Measurements from ENCODE around the gene AKAIN1.

The AKAIN1 gene

GRCh38 chr18:5158587-5158986 is 38.5 kb downstream of the AKAIN1 start:
- DNase-seq, result no peak

DNA sequence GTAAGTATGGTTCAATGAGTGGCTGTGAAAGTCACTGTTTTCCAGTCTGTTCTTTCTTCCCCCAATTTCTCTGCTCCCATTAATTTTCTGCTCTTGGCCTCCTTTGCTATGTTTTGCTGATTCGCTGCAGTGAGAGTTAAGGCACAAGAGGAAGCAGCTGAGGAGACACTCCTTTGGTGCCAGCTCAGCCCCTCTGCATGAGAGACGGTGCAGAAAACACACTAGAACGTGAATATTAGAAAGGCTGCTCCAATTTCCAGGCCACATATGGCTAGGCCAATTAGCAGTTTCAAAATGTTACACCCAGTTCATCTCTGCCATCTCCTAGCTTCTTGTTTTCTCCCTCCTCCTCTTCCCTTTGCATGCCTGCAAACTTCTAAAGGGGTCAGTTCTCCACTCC is 38.9 kb downstream of the AKAIN1 start:
- no peak for DNase-seq

DNA sequence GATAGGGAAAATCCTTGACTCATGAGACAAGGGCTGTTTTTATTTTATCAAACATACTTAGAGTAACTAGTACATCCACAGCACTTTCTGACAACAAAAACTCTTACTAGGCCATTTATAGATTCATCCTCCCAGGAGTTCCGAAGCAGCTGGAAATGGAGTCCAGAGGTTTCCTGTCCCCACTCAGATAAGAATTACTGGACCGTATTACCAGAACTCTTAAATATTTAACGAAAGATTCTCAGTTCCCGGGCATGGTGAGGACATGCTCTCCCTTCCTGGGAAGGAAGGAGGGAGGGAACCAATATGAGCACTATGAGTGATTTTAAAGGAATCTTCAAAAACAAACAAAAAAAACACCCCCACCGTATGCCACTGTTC is 41.2 kb downstream of the AKAIN1 start:
- DNase-seq, result no peak

DNA sequence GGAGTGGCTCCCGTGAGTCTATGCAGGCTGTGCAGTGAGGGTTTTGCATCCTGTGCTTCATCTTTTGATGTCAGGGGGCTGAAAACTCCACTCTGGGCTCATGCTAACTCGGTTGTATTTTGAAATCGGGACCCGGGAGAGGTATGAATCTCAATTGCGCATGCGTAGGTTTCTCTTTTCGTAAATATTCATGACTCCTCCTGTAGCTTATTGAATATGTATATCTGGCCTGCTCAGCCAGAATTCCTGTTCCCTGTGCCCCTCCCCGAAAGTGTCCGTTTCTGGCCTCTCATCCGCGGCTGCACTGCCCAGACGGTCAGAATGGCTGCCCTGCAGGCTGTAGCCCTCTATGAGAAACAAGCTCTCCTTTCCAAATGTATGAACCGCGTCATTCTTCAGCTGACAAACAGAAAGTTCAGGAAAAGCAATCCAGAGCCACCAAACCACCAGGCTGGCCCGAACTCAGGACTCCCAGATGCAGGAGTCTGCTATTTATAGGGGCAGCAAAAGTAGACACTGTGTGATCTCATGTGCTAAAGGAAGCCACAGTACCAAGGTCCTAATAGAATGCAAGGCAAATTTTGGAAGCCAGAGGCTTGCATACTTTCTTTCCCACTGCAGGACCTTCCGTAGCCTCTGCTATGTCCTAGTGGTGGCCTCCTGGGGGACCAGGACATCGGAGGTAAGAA is 41.7 kb downstream of the AKAIN1 start:
- DNase-seq, result no peak

DNA sequence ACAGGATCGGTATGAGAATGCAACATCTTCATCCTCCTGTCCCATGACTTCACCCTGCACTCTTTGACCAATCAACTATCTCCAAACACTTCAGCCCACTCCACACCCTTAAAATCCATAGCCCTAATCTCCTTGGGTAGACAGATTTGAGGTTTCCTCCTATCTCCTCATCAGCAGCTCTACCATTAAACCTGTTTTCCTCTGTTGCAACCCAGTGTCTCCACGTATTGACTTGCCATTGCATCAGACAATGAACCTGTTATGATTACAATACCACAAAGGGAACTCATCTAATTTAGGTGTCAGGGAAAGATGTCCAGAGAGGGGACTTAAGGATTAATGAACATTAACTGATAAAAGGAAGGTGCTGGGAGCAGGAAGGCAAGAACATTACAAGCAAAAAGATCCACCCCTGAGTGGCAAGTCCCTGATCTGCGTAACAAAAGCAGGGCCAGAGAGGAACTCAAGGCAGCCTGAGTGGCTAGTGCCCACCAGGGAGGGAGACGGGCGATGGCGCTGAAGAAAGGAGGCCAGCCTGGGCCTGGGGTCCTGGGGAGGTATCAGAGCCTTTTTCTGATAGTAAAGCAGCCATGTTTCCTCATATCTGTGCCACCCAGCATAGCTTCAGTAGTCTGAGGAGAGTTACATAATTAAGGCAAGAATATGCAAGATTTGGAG is 44.6 kb downstream of the AKAIN1 start:
- no peak for DNase-seq

GRCh38 chr18:5150894-5151293 is 46.2 kb downstream of the AKAIN1 start:
- DNase-seq, result no peak

- DNase-seq, result no peak
Measured at GRCh38 chr18:5146093-5146492, 51.0 kb downstream of the AKAIN1 start.

- no peak for DNase-seq
Measured at GRCh38 chr18:5145168-5145825, 51.8 kb downstream of the AKAIN1 start.

GRCh38 chr18:5144629-5145028 is 52.4 kb downstream of the AKAIN1 start:
- no peak for DNase-seq

GRCh38 chr18:5142859-5143258 is 54.2 kb downstream of the AKAIN1 start:
- no peak for DNase-seq

GRCh38 chr18:5142131-5142530 is 54.9 kb downstream of the AKAIN1 start:
- DNase-seq, result no peak

GRCh38 chr18:5137261-5137660 is 59.8 kb downstream of the AKAIN1 start:
- no peak for DNase-seq

DNA sequence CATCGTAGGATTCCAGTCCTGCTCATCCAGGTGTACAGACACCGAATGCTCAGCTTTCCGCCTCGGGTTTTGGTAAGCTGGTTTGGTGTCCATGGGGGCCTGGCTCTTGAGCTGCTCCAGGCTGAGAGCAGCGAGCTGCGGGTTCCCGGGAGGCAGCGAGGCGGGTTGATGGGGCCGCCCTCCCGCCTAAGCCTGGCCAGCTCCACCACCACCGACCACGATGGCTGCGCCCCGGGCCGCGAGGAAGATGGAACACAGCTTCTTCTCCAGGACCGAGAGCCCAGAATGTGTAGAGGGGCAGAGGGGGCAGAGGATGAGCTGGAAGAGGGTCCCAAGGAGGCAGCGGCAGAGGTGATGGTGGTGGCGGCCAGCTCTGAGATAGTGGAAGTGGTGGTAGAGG is 64.1 kb downstream of the AKAIN1 start:
- no peak for DNase-seq

DNA sequence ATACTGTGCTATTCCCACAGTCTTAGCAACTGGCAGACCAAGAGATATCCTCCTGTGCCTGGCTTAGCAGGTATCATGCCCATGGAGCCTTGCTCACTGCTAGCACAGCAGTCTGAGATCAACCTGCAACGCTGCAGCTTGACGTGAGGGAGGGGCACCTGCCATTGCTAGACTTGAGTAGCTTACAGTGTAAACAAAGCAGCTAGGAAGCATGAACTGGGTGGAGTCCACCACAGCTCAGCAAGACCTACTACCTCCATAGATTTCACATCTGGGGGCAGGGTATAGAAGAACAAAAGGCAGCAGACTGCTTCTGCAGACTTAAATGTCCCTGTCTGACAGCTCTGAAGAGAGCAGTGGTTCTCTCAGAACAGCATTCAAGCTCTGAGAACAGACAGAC is 74.8 kb downstream of the AKAIN1 start:
- DNase-seq, result no peak

DNA sequence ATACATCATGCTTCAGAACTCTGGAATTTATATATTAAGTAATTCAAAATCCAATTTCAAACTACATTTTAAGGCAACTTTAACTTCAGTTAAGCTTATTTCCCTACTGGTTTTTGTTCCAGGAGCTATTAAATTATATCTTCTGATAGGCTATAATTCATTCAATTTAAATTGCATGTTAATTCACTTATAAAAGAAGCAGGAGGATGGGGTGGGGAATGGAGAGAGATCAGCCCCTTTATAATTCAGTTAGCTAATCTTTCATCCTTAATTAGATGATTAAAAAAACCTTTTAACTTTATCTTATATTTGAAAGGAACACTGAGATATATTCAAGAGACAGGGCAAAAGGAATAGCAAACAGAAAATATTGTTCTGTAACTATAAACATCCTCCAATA is 86.8 kb downstream of the AKAIN1 start:
- no peak for DNase-seq

DNA sequence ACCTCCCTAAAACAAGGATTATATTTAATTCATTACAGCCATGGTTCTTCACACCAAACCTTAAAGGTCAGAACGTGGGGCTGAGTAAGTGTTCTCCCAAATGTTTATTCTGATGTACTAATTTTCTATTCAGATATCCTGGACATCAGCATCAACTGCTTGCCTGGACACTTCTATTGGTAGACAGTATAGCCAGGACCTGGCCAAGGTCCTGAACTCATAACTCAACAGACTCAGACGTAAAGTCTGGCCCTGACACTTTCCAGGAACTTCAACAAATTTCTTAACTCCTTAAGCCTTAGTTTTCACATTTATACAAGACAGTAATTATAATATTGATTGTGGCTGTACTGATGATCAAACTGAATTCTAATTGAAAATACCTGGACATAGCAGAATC is 89.1 kb downstream of the AKAIN1 start:
- DNase-seq, result no peak

DNA sequence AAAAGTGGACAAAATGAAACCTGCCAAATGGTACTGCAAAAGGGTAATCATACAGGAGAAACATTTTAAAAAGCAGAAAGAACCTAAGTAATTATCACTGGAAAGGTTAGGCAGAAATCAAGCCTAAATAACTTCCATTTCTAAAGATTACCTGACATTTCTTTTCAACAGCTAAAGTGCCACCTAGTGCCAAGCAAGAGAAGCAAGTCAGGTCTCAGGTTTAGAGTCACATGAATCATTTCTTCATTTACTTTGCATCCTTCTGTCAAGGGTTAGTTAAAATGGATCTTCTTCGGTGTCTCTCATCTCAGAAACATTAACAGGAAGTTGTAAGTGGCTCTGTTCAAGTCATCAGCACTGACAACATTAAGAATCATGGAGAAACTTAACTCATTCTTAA is 90.3 kb downstream of the AKAIN1 start:
- no peak for DNase-seq

DNA sequence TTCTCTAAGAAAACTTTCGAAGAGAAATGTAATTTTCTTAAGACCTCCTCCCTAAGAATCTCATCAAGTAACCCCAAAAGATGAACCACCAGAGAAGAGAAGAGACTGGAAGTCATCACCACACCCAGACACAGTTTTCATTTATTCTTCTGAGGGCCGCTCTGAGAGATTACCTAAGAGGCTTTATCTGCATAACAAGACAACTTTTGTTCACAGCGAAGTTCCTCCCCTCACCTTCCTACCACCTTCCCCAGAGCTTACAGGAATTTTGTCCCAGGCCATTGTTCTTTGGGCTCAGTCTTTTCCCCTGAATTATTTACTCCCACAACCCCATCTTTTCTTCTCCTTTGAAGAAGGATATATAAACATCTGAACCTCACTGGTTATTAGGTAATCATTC is 92.8 kb downstream of the AKAIN1 start:
- no peak for DNase-seq

GRCh38 chr18:5103693-5104092 is 93.4 kb downstream of the AKAIN1 start:
- no peak for DNase-seq

DNA sequence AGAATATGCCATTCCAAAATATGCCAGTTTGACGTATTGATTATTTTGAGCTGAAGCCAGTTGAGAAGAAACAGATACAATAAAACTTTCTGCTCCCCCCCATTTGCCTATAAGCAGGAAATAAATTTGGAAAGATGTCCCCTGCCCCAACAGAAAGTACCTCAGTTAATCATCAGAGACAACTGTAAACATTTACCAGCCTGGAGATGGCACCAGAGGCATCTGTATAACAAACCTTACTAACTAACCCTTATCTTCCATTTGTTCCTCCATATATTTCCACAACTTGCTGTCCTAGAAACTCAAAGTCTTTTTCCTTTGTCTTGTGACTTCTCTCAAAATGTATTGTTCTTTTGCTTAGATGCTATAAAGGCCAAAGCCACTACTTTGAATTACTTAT is 93.8 kb downstream of the AKAIN1 start:
- DNase-seq, result no peak

DNA sequence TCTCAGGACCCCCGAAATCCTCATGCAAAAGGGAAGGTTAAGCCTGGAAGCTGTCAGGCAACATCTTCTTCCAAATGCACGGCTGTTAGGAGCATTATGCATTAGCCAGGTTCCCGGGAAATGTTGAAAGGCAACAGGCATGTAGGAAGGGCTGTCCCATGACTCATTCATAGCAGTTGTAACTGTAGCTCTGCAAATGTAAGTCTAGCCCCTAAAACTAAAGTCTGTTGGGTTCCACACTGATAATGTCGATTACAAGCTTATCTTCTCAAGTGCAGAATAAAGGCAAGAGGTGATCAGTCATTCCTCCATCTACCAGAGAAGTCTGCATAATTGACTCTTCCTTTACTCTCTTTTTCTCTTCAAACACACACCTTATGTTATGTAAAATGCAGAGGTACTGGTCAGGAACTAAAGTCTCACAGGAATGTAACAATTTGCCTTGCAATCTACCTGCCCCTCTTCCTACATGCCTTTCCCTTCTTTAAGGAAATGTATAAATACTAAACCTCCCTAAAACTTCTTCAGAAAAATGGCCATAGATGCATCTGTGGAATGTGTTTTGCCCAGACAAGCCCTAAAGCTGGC is 99.8 kb downstream of the AKAIN1 start:
- no peak for DNase-seq

GRCh38 chr18:5095239-5095638 is 101.8 kb downstream of the AKAIN1 start:
- DNase-seq, result no peak

DNA sequence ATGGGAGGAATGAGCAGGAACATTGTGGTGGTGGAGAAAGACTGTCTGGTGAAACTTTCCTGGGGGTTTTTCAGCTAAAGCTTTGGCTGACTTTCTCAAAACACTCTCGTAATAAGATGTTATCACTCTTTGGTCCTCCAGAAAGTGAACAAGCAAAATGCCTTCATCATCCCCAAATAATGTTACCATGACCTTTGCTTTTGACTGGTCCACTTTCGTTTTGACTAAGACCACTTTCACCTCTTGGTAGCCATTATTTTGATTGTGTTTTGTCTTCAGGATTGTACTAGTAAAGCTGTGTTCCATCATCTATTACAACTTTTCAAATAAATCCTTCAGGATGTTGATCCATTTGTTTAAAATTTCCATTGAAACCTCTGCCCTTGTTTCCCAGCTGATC is 103.2 kb downstream of the AKAIN1 start:
- no peak for DNase-seq

Data from NCI-H748 treated with DMSO at 0.1 percent for 48 hours (cell line).